Measurements from ENCODE around the gene SPEM2. TPM values are rescaled to one million over a fixed set of nuclear protein-coding genes. Genes with fewer than 3 reads are reported as not detected.
"Not testable (repeated sequence)": the region's sequence is repeated elsewhere in the genome, so short reads cannot be mapped to it uniquely, and the experiment has no call there.

Gene SPEM2
- total and polyA plus RNA-seq, 4 donors = not detected

GRCh38 chr17:7467498-7467897 lies 42.1 kb downstream of the SPEM2 start:
- 85 to 89% methylated on average over 3 of the region's 3 CpGs for WGBS, 2 donors
- H3K4me3 ChIP-seq = no peak overlapping the region
- peaks cover 0 to 13% (median 4%) of the 10 kb centered on the region in 5 donors for H3K4me1 ChIP-seq (ENCODE audit: control insufficient read depth in 5 of 5, insufficient read depth in 5 of 5, low read length in 5 of 5)
- no peaks in the 10 kb centered on the region for H3K27me3 ChIP-seq (ENCODE audit: control insufficient read depth in 3 of 3, insufficient read depth in 3 of 3, low read length in 2 of 3)
- no peaks in the 10 kb centered on the region for H3K9me3 ChIP-seq (ENCODE audit: control insufficient read depth in 4 of 4, insufficient read depth in 3 of 4, low read length in 3 of 4)
- no peak for ATAC-seq (ENCODE audit: insufficient read depth, low FRiP score)
- H3K27ac ChIP-seq (ENCODE audit: low read depth in 1 of 2, low read length in 1 of 2) = peak overlapping the region; percentile 59 to 82
- peaks cover 0 to 32% (median 11%) of the 10 kb centered on the region in 4 donors for H3K36me3 ChIP-seq (ENCODE audit: control insufficient read depth in 4 of 4, insufficient read depth in 4 of 4, low read length in 4 of 4)
- no peak for TF ChIP-seq CTCF (IDR thresholded peaks at IDR 0.05; ENCODE audit: control extremely low read depth, extremely low read depth)
- no peak for DNase-seq
- no peak overlapping the region for H3K9ac ChIP-seq (ENCODE audit: insufficient read depth in 1 of 2, low read length in 2 of 2)

- H3K9ac ChIP-seq (ENCODE audit: insufficient read depth in 1 of 2, low read length in 2 of 2) = no peak overlapping the region
- peaks cover 0 to 13% (median 4%) of the 10 kb centered on the region in 5 donors for H3K4me1 ChIP-seq (ENCODE audit: control insufficient read depth in 5 of 5, insufficient read depth in 5 of 5, low read length in 5 of 5)
- ATAC-seq (ENCODE audit: insufficient read depth, low FRiP score) (no peak), DNase-seq (no peak)
- WGBS, 2 donors = 94 to 97% methylated on average over 11 of the region's 11 CpGs
- H3K9me3 ChIP-seq (ENCODE audit: control insufficient read depth in 4 of 4, insufficient read depth in 3 of 4, low read length in 3 of 4) = no peaks in the 10 kb centered on the region
- no peak for TF ChIP-seq CTCF (IDR thresholded peaks at IDR 0.05; ENCODE audit: control extremely low read depth, extremely low read depth)
- no peak overlapping the region for H3K4me3 ChIP-seq
- H3K36me3 ChIP-seq (ENCODE audit: control insufficient read depth in 4 of 4, insufficient read depth in 4 of 4, low read length in 4 of 4) = peaks cover 0 to 25% (median 10%) of the 10 kb centered on the region in 4 donors
- no peaks in the 10 kb centered on the region for H3K27me3 ChIP-seq (ENCODE audit: control insufficient read depth in 3 of 3, insufficient read depth in 3 of 3, low read length in 2 of 3)
- H3K27ac ChIP-seq (ENCODE audit: low read depth in 1 of 2, low read length in 1 of 2) = no peak overlapping the region
These were observed 42.9 kb downstream of the SPEM2 start for GRCh38 chr17:7468290-7468689.

- peaks cover 0 to 13% (median 4%) of the 10 kb centered on the region in 5 donors for H3K4me1 ChIP-seq (ENCODE audit: control insufficient read depth in 5 of 5, insufficient read depth in 5 of 5, low read length in 5 of 5)
- H3K4me3 ChIP-seq = no peak overlapping the region
- no peak for ATAC-seq (ENCODE audit: insufficient read depth, low FRiP score)
- WGBS, 2 donors = 62 to 83% methylated on average over 12 of the region's 12 CpGs
- no peak for DNase-seq
- H3K36me3 ChIP-seq (ENCODE audit: control insufficient read depth in 4 of 4, insufficient read depth in 4 of 4, low read length in 4 of 4) = peaks cover 0 to 18% (median 6%) of the 10 kb centered on the region in 4 donors
- H3K9ac ChIP-seq (ENCODE audit: insufficient read depth in 1 of 2, low read length in 2 of 2) = no peak overlapping the region
- no peak overlapping the region for H3K27ac ChIP-seq (ENCODE audit: low read depth in 1 of 2, low read length in 1 of 2)
- no peaks in the 10 kb centered on the region for H3K9me3 ChIP-seq (ENCODE audit: control insufficient read depth in 4 of 4, insufficient read depth in 3 of 4, low read length in 3 of 4)
- TF ChIP-seq CTCF (IDR thresholded peaks at IDR 0.05; ENCODE audit: control extremely low read depth, extremely low read depth) = no peak
- H3K27me3 ChIP-seq (ENCODE audit: control insufficient read depth in 3 of 3, insufficient read depth in 3 of 3, low read length in 2 of 3) = no peaks in the 10 kb centered on the region
These were observed 43.5 kb downstream of the SPEM2 start for GRCh38 chr17:7468804-7469389.

- DNase-seq; H3K27me3 ChIP-seq (ENCODE audit: control insufficient read depth in 3 of 3, insufficient read depth in 3 of 3, low read length in 2 of 3); H3K4me3 ChIP-seq; H3K9me3 ChIP-seq (ENCODE audit: control insufficient read depth in 4 of 4, insufficient read depth in 3 of 4, low read length in 3 of 4); H3K27ac ChIP-seq (ENCODE audit: low read depth in 1 of 2, low read length in 1 of 2); ATAC-seq (ENCODE audit: insufficient read depth, low FRiP score); H3K9ac ChIP-seq (ENCODE audit: insufficient read depth in 1 of 2, low read length in 2 of 2): not testable (repeated sequence)
- Histone ChIP-seq H3K36me3 (ENCODE audit: control insufficient read depth in 4 of 4, insufficient read depth in 4 of 4, low read length in 4 of 4) (peaks cover 3 to 17% (median 6%) of the 10 kb centered on the region in 4 donors), H3K4me1 (ENCODE audit: control insufficient read depth in 5 of 5, insufficient read depth in 5 of 5, low read length in 5 of 5) (peaks cover 0 to 16% (median 4%) of the 10 kb centered on the region in 5 donors)
- 72 to 75% methylated on average over 12 of the region's 12 CpGs for WGBS, 2 donors
These were observed 44.4 kb downstream of the SPEM2 start for GRCh38 chr17:7469843-7470242.

- not testable (repeated sequence) for H3K27ac ChIP-seq (ENCODE audit: low read depth in 1 of 2, low read length in 1 of 2); ATAC-seq (ENCODE audit: insufficient read depth, low FRiP score); H3K9me3 ChIP-seq (ENCODE audit: control insufficient read depth in 4 of 4, insufficient read depth in 3 of 4, low read length in 3 of 4); H3K4me3 ChIP-seq; H3K9ac ChIP-seq (ENCODE audit: insufficient read depth in 1 of 2, low read length in 2 of 2); H3K27me3 ChIP-seq (ENCODE audit: control insufficient read depth in 3 of 3, insufficient read depth in 3 of 3, low read length in 2 of 3); DNase-seq
- Histone ChIP-seq H3K36me3 (ENCODE audit: control insufficient read depth in 4 of 4, insufficient read depth in 4 of 4, low read length in 4 of 4) (peaks cover 3 to 14% (median 4%) of the 10 kb centered on the region in 4 donors), H3K4me1 (ENCODE audit: control insufficient read depth in 5 of 5, insufficient read depth in 5 of 5, low read length in 5 of 5) (peaks cover 0 to 17% (median 4%) of the 10 kb centered on the region in 5 donors)
- WGBS, 2 donors = 81 to 89% methylated on average over 8 of the region's 8 CpGs
These were observed 45.1 kb downstream of the SPEM2 start for GRCh38 chr17:7470457-7470973.

Data from lung (tissue), 12 donors.